ENCODE results near the gene PGF.
"Not testable (repeated sequence)": the region's sequence is repeated elsewhere in the genome, so short reads cannot be mapped to it uniquely, and the experiment has no call there.

PGF gene

DNA sequence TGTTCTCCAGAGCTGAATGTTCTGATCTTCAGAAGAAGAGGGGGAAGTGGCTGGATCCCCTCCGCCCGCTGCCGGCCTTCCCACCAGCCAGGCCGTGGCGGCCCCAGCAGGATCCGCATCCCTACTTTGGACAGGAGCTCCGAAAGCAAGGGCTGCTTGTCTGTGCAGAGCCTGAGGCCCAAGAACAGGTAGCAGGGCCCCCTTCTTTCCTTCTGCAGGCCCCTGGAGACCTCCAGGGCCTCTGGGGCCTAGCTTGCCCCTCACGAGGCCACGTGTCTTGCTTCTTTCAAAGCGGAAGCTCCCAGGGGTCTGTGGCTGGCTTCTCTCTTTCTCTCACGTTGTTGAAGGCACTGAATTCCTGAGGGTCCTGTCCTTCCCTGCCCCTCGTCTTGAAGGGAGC is 13.2 kb downstream of the PGF start:
- no peak for DNase-seq (ENCODE audit: low read depth in 2 of 2)

DNA sequence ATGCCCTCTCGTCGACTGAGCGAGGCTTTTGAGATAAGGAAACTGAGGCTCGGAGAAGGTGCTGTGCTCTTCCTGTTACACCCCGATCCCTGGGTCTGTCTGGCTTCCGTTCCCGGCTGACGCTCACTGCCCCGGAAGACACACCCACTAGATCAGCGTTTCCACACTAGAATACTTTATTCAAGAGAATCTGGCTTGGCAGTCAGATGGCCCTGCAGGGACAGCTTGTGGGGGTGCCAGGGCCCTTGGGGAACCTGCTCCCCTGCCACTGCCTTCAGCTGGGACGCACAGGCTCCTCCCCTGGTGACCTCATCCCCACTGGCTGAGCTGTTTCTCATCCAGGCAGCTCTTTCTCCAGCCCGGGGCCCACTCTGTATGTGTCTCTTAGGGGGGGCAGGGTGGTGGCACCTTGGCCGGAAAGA is 13.7 kb downstream of the PGF start:
- DNase-seq (ENCODE audit: low read depth in 2 of 2), result peak; percentile 42 to 71

DNA sequence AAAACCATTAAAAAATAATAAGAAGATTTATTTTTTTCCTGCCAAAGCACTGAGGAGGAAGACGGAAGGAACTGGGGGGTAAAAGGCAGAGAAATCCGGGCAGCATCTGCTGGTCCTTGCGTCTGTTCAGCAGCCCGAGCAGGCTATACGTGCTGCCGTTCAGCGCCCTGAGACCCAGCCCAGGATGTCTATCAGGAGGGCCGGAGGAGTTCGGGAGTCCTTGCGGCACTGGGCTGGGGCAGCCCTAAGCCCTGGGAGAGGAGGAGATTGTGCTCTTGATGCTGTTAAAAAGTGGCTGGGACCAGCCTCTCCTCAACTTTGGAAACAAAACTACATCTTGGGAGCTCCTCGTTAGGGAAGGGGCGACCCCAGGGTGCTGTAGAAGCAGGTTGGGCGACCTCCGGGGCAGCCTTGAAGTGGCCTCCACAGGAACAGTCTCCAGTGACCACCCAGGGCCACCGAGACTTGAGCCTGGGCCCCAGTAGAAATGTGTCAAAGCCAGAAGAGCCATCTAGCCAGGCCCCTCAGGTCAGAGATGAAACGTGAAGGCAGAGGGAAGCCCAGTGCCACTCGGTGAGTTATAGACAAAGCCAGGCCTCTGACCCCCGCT is 14.3 kb downstream of the PGF start:
- no peak for DNase-seq (ENCODE audit: low read depth in 2 of 2)

DNA sequence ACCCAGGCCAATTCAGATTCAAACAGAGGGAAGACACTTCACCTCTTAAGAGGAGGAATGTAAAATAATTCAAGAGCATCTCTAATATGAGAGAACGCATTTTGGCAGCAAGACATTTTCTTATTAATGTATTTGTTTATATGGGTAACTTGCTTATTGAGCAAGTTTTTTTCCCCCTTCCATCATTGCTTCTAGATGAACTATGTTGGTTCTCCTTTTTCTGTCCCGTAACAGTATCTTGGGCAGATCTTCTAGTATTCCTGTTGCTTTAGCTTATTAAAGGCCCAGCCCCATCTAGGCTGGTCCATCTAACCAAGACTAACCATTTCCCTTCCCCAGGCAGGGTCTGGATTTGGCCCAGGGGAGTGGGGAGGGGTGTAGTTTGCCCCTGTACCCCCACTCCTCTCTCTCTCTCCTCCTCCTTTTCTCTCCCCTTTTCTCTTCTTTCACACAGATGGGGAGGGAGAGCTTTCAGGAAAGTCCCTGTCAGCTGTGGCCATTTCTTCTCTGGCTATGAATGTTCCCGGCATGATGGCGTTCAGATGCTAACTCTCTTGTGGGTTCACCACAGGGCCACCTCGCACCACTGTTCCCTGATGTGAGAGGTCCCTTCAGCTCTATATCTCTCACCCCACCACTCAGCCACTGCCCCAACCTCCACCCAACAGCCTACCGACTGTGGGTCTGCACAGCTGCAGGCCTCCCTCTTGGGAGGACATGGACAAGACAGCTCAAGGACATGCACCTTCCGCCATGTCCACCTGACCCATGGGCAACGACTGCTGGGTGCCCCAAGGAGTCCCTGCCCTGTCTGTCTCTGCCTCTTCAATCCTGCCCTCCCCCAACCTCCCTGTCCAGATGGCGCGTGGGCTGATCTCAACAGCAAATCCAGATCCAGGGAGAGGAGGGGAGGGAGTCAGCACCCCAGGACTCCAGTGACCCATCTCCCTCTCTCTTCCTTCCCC is 16.6 kb downstream of the PGF start:
- DNase-seq (ENCODE audit: low read depth in 2 of 2), result no peak

DNA sequence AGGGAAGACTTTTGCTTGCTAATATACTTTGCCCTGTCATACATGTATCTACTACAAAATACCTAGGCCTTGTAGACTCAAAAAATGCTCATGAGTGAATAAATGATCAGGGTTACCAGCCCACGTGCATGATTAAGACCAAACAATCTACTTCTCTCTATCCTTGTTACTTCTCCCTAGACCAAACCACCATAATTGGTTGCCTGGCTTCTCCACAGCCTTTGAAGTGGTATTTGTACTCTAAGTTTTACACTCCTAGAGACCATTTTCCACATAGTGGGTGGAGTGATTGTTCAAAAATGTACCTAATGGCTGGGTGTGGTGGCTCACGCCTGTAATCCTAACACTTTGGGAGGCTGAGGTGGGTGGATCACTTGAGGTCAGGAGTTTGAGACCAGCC is 18.2 kb downstream of the PGF start:
- DNase-seq (ENCODE audit: low read depth in 2 of 2), result no peak

DNA sequence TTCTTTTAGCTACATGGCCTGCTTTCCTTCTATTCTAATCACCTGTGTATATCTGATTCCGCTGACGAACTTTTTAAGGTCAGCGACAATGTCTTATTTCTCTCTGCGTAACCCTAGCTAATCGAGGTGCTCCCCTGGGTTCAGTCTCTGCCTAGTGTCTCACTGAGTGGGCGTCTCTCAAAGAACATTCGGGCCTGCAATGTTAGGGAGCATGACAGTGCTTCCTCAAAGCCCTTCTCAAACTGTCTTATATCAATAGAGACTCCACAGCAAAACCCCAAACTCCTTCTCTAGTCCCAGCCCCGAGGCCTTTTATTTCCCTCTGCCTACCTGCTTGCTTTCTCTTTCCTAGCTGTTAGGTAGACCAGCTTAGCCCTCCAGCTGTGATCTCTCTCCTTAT is 18.7 kb downstream of the PGF start:
- no peak for DNase-seq (ENCODE audit: low read depth in 2 of 2)

DNA sequence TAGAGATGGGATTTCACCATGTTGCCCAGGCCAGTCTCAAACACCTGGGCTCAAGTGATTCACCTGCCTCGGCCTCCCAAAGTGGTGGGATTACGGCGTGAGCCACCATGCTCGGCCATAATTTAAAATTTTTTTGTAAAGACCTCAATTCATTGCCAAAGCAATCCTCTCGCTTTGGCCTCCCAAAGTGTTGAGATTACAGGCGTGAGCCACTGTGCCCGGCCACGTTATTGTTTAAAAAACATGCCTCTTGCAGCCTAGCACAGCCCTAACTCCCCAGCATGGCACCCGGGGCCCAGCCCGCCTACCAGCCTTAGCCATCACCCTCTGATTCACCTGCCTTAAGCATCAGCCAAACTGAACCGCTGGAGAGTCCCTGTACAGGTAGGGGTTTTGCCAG is 19.2 kb downstream of the PGF start:
- DNase-seq (ENCODE audit: low read depth in 2 of 2), result no peak

DNA sequence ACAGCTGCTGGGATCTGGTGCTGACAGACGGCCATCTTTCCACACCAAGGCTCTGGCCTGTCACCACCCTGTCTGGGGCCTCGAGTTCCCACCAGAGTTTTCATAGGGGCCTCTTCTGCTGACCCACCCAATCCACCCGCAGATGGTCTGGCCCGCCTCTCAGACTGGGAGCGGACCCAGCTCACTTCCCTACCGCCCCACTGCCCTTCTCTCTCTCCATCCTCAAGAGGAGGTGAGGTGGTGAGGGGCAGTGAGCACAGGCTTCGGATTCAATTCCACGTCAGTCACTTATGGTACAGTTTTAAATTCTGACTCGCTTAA is 20.1 kb downstream of the PGF start:
- DNase-seq (ENCODE audit: low read depth in 2 of 2), result no peak

DNA sequence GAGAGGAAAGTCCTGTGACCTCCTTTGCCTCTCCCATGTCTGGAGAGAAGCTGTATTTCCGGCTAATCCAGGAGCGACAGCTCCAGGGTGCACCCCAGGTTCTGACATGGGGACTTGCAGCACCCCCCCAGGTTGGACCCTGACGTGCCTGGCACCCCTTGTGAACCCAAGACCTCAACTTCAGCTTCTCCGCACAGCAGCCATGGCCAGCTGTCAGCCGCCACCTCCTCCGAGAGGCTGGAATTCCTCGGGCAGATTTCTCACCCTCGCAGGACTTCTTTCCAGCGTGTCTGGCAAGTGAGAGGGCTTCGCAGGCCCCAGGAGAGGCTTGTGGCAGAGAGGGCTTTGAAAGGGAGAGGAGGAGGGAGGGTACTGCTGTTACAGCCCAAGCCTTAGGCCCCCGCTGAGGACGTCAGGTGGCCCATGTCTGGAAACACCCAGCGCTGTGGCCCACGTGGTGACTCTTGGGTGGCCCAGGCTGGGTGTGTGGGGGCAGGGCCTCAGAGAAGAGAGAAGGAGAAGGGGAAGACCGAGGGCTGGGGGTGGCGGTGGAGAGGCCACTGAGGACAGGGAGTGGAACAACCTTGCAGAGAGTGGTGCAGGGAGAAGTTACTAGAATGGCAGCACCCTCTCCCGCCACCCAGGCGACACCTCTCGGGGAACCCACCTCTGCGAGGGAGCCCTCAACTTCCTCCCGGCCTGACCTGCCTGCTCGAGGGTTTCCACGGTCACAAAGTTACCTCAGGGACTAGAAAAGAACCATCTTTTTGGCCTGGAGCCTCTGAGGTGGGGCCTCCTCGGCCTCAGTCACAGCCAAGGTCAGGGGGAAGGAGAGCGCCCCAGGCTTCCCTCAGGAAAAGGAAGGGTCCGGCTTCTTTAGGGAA is 20.7 kb downstream of the PGF start:
- no peak for DNase-seq (ENCODE audit: low read depth in 2 of 2)

DNA sequence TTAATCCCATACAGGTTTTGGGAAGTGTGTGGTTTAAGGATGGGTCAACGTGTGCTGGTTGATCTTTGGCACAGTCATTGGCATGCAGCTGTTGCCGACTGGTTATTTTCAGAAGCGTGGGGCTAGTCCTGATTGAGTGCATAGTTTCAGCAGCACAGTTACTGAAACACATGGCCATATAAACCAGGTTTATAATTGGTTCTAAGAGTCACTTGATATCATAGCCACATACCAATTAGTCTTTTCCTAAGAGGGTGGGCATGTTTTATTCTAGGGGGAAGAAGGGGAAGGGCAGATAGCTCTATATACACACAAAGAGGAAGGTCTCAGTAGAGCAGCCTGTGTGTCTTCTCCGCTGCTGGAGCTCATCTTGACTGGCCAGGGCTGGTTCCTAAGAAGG is 21.4 kb downstream of the PGF start:
- no peak for DNase-seq (ENCODE audit: low read depth in 2 of 2)

DNA sequence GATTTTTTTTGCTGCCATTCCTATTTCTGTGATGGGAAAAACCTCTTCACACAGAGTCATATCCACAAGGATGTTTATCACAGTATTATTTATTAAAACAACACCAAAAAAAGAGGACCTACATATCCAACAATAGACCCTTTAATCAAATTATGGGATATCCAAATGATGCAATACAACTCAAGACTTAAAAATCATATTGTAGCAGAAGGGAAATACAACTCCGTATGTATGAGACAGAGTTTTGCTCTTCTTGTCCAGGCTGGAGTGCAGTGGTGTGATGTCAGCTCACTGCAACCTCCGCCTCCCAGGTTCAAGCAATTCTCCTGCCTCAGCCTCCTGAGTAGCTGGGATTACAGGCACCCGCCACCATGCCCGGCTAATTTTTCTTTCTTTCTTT is 22.5 kb downstream of the PGF start:
- not testable (repeated sequence) for DNase-seq (ENCODE audit: low read depth in 2 of 2)

DNA sequence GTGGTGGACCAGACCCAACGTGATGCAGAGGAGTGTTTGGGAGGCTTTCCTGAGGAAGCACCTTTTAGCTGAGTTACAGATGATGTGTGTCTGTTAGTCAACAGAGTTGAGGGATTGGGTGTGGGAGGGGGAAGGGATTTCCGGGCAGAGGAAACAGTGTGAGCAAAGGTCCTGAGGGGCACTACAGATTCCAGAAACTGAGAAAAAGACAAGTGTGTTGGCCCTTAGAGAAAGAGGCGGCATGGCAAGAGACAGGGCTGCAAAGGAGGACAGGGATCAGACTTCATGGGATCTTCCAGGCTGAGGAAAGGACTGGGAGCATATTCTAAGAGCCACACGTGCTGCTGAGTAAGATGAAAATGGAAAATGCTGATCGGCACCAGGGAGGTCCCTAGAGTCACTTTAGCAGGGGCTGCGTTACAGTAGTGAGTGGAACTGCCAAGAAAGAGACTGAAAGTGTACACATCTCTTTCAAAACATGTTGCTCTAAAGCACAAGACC is 22.9 kb downstream of the PGF start:
- DNase-seq (ENCODE audit: low read depth in 2 of 2), result no peak

DNA sequence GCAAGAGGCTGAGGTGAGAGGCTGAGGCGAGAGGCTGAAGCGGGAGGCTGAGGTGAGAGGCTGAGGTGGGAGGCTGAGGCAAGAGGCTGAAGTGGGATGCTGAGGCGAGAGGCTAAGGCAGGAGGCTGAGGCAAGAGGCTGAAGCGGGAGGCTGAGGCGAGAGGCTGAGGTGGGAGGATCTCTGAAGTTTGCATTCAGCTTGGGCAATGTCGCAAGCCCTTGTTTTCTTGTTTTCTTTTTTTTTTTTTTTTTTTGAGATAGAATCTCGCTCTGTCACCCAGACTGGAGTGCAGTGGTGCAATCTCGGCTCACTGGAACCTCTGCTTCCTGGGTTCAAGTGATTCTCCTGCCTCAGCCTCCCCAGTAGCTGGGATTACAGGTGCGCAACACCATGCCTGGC is 23.7 kb downstream of the PGF start:
- not testable (repeated sequence) for DNase-seq (ENCODE audit: low read depth in 2 of 2)

DNA sequence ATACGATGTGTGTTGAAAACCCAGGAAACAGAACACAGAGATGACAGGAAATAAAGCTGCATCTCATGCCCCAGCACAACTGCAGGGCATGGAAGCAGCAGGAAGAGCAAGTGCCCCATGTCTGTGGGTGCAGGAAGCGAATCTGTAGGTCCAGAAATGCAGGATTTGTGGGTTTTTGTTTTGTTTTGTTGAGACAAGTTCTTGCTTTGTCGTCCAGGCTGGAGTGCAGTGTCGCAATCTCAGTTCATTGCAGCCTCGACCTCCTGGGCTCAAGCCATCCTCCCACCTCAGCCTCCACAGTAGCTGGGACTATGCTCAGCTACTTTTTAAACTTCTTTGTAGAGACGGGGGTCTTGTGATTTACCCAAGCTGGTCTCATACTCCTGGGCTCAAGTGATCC is 26.2 kb downstream of the PGF start:
- no peak for DNase-seq (ENCODE audit: low read depth in 2 of 2)

DNA sequence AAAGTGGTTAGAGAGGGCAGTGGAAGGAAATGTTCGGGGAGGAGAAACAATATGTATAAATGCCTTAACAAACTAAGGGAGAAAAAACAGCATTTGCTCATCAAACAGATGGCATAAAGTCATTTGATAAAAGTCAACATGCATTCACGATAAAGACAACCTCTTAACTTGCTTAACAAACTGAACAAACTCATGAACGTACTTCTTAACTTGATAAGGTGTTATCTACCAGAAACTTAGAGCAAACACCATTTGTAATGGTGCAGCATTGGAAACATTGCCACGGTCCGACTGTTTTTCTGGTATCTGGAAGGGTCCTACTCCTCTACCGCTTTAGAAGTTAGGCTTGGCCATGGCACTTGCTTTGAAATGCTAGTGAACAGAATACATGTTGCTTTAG is 28.2 kb downstream of the PGF start:
- DNase-seq (ENCODE audit: low read depth in 2 of 2), result no peak

DNA sequence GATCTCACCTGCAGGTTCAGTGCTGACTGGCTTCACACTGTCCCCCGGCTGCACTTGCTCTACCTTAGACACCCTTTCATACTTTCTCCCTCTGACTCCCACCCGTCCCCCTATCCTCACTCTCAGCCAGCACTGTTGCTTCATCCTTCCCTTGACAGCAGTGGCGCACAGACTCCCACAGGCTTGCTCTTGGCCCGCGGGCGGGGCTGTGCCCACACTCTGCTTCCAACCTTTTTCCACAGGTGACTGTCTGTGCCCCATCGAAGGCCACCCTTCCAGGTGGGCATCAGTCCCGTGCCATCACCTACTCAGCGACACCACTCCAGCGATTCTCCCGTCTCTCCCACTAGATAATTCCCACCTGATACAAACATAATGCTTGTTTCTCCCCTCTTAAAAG is 31.3 kb downstream of the PGF start:
- DNase-seq (ENCODE audit: low read depth in 2 of 2), result no peak

DNA sequence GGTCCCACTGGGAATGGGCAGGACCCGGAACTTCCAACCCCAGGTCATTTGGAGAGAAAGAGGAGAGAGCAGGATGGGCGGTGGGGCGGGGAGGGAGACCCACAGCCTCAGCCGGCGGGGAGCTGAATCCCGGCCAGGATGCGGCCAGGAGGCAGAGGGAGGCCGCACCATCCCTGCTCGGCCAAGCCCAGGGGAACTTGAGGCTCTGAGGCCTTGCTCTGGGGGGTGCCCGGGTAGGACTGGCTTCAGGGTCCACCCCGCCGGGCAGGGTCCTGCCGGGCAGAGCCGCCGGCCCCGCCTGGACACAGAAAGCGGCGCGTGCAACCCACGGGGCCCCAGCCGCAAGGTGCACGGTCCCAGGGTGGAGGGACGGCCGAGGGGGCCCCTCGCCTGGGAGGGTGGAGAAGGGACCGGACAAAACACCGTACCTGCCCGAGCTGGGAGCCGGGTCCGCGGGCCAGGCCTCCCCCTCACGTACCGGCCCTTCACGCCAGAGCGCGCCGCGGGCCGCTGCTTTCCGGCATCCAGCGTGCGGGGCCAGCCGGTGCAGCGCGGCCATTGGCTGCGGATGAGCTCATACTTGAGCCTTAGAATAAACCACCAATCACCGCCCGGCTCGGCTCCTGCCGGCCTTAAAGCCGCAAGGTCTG is 32.5 kb downstream of the PGF start, which contains the start of gene RPS6KL1:
Gene RPS6KL1, minus strand, starts transcription at position 509 of the 650 bp plus-strand sequence. CDS start 1,719 bp downstream, outside the sequence.
- peak; percentile 55 to 62 for DNase-seq (ENCODE audit: low read depth in 2 of 2)

DNA sequence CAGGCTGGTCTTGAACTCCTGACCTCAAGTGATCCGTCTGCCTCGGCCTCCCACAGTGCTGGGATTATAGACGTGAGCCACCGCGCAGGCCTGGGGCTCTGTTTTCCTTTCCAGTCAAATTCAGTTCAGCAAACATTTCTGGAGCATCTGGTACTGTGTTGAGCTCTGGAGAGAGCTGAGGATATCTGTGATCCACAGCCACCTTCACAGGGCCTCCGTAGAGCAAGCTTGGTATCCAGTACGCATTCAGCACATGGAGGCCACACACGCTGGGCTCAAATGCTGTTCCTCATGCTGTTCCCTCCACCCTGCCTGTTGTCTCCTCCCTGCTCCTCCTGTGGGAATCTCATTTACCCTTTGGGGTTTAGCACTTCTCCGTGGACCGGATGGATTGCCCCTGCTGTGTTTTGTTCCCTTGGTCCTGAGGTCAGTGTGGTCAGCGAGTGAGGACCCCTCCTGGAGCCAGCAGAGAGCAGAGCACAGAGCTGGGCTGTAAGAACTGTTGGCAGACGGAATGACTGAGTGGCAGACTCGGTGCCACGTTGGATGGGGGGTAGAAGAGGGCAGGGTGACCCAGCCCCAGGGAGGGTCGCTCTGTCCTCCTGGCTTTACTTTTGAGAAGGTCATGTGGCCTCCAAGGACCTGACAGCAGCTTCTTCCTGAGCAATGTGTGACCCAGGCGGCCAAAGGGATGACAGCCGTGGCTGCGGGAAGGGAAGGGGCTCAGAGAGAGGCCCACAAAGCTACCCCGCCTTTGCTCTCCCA is 33.2 kb downstream of the PGF start:
- no peak for DNase-seq (ENCODE audit: low read depth in 2 of 2)

DNA sequence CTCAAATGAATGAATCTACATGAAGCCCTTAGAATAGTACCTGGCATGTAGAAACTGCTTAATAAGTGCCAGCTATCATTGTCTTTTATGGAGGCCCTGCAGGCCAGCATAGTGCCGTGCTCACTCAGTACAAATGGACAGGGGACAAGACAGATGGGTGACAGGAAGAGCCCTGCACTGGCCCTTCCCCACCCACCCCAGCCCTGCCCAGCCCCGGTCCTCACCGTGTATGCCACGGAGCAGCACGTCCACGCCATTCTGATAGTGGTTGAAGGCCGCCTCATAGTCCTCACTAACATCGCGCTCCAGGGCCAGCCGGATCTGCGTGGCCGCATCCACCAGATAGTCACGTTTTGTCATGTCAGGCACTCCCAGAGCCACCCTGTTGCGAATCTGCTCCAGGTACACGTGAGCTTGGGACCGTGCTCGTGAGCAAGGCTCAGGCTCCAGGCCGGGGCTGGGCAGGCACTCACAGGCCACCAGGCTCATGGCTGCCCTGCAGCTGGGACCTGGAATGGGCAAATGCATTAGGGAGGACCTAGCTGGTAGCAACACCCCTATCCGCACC is 34.3 kb downstream of the PGF start:
- no peak for DNase-seq (ENCODE audit: low read depth in 2 of 2)

DNA sequence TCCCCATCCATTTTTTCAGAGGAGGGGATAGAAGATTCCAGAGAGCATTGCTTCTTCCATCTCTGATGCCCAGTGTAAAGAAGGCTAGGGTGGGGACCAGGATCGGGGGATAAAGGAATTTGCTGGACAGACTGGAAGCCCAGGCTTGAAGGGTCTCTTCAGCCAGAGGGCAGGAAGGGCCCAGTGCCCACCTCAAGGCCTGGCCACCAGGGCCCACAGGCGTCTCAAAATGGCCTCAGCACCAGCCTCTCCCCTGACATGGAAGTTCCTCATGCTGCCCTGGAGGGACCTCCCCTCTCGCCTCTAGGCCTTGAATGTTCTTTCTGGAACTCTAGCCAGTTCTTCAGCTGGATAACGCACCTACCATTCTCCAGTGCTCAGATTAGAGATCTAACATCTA is 35.1 kb downstream of the PGF start:
- no peak for DNase-seq (ENCODE audit: low read depth in 2 of 2)
